Measurements from ENCODE around the gene PSMA8. TPM values are rescaled to one million over a fixed set of nuclear protein-coding genes. Genes with fewer than 3 reads are reported as not detected.
"Not testable (repeated sequence)": the region's sequence is repeated elsewhere in the genome, so short reads cannot be mapped to it uniquely, and the experiment has no call there.

The PSMA8 gene
- total RNA-seq: 1 to 10 TPM; 1.6 to 1.7 TPM

DNA sequence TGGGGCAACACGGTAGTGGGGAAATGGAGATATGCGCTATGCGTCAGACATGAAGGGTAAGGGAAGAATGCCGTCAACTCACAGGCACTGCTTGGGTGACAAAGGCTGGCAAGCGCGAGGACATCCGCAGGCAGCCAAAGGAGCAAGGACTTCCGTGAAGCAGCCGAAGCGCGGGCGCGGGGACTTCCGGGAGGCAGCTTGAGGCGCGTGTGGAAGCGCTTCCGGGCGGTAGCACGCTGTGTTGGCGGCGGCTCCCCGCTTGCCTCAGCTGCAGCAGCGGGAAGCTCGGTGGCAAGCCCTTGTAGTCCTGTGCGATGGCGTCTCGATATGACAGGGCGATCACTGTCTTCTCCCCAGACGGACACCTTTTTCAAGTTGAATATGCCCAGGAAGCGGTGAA lies at the start of gene PSMA8:
TSS of gene PSMA8 (plus strand) at position 218 of the 400 bp plus-strand sequence. CDS start at position 315, 97 bp downstream.
- CTCF ChIA-PET: no interaction called here
- POLR2A ChIA-PET: interaction anchor here (1.2 kb wide), 1 partner anchor 93 kb away, joined by 3 read pairs; the partner anchor contains the start of gene TAF4B

DNA sequence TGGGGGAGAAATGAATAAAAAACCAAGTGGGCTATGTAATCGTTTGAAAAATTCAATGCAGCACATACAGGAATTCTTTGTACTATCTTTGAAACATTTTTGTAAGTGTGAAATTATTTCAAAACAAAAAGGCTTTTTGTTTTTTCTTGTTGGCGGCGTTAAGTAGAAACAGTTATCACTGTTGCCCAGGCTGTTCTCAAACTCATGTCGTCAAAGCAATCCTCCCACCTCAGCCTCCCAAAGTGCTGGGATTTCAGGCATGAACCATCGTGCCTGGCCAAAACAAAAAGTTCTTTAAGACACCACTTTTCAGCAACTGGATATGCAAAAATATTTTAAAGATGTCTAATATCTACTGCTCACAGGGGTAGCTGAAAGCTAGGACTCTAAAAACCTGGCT lies 48.6 kb upstream of the PSMA8 start:
- POLR2A ChIA-PET: no interaction called here
- CTCF ChIA-PET: no interaction called here

GRCh38 chr18:26086959-26087358 lies 46.7 kb upstream of the PSMA8 start:
- ChIA-PET CTCF (no interaction called here), POLR2A (no interaction called here)

GRCh38 chr18:26088487-26088886 lies 45.2 kb upstream of the PSMA8 start:
- ChIA-PET POLR2A (no interaction called here), CTCF (no interaction called here)

- CTCF ChIA-PET: no interaction called here
- POLR2A ChIA-PET: no interaction called here
Observed at GRCh38 chr18:26089293-26090129, 44.2 kb upstream of the PSMA8 start.

DNA sequence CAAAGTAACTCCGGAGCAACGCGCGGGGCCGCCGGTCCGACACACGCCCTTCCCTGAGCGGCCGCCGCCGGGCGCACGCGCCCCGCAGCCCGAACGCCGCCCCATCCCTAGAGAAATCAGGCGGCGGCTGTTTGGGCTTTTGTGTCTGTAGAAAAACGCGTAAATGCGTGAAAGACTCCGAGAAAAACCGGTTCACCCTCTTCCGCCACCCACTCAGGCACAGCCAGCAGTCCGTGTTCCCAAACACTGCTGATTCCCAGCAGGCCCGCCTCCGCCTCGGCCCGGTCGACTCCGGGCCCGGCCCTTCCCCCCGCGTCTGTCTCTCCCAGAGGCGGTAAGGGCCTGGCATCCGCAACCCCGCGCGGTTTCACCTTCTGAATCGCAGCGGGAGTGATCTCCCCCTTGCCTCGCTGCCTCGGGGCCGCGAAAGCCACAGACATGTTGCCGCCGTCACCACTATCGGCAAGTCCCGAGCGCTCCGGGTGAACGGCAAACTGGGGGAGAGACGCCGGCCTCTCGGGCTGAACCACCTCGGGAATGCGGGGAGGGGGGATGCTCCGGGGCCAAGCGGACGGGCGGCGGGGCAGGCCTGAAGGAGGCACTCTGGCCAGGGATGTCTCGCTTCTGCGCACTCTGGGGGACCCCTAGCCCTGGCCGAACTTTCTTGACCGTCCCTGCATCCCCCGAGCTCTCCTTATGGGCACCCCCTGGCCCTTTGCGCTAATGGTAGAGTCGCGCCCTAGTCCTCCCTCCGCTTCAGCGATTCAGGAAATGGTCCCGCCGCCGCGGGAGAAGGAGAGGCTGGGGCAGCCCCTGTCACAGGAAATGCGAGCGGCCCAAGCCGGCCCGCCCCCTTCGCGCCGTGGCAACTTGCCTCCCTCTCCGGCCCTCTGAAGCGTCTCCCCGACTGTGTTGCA lies 43.3 kb upstream of the PSMA8 start, which contains the start of gene SS18:
TSS of gene SS18 (minus strand) at position 484 of the 917 bp plus-strand sequence. CDS start at position 440, 44 bp downstream.
- ChIA-PET POLR2A (interaction anchor here (0.6 kb wide), 1 partner anchor 44 kb away, joined by 6 read pairs; no protein-coding TSS in a partner anchor), CTCF (no interaction called here)

- ChIA-PET POLR2A (no interaction called here), CTCF (interaction anchor here (1.3 kb wide), 1 partner anchor 136 kb away, joined by 4 read pairs; the partner anchor contains the start of gene TAF4B)
Observed at GRCh38 chr18:26091047-26091630, 42.5 kb upstream of the PSMA8 start.

DNA sequence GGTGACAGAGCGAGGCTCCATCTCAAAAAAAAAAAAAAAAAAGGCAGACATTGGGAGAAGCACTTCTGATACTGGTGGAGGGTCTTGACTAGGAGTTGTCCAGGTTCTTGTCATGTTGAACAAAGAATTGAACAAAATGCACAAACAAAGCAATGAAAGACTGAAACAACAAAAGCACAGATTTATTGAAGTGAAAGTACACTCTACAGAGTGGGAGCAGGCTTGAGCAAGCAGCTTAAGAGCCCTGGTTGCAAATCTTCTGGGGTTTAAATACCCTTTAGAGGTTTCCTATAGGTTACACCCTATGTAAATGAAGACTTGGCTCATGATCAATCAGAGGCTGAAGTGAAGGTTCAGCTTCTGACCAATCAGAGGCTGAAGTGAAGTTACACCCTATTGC lies 36.8 kb upstream of the PSMA8 start:
- CTCF ChIA-PET: no interaction called here
- POLR2A ChIA-PET: no interaction called here

DNA sequence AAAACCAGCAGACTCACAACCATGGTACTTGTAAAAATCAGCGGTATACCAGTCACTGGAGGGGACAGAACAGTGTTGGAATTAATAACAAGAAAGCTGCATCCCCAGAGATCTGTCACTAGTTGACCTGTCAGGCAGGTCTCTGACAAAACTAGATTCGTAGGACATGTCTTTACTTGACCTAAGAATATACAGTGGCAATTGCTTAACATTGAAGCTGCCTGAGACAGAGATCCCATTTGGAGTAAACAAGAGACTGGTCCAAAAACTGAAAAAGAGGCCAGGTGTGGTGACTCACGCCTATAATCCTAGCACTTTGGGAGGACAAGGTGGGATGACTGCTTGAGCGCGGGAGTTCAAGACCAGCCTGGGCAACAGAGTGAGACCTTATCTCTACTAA lies 36.1 kb upstream of the PSMA8 start:
- POLR2A ChIA-PET: no interaction called here
- CTCF ChIA-PET: no interaction called here

GRCh38 chr18:26103579-26103978 lies 30.1 kb upstream of the PSMA8 start:
- ChIA-PET POLR2A (no interaction called here), CTCF (no interaction called here)

- ChIA-PET CTCF (no interaction called here), POLR2A (no interaction called here)
Observed at GRCh38 chr18:26104035-26104434, 29.6 kb upstream of the PSMA8 start.

DNA sequence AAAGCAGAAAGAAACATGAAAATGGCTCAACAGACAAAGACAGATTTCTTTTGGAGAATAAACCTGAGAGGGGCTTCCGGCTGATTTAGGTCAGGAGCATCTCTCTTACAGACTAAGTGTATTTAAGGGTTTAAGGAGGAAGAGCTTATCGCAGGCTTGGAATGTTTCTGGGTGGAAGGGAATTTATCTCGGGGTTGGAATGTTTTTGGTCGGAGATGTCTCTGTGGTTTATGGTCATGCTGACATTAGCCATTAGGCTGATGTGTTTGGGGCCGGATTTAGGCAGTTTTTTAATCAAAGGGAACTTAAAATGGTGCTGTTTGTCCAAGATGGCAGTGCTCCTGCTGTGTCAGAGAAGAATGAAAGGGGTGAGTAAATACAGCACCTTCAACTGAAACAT lies 14.4 kb upstream of the PSMA8 start:
- ChIA-PET CTCF (no interaction called here), POLR2A (no interaction called here)

DNA sequence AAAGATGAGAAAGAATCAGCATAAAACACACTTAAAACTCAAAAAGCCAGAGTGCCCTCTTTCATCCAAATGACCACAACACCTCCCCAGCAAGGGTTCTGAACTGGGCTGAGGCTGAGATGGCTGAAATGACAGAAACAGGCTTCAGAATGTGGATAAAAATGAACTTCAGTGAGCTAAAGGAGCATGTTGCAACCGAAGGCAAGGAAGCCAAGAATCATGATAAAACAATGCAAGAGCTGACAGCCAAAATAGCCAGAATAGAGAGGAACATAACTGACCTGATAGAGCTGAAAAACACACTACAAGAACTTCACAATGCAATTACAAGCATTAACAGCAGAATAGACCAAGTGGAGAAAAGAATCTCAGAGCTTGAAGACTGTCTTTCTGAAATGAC lies 12.2 kb upstream of the PSMA8 start:
- ChIA-PET POLR2A (no interaction called here), CTCF (no interaction called here)

DNA sequence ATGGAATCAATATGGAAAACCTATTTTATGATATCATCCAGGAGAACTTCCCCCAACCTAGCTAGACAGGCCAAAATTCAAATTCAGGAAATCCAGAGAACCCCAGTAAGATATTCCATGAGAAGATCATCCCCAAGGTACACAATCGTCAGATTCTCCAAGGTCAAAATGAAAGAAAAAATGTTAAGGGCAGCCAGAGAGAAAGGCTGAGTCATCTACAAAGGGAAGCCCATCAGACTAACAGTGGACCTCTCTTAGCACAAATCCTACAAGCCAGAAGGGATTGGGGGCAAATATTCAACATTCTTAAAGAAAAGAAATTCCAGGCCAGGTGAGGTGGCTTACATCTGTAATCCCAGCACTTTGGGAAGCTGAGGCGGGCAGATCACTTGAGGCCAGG lies 11.7 kb upstream of the PSMA8 start:
- CTCF ChIA-PET, POLR2A ChIA-PET: not testable (repeated sequence)

GRCh38 chr18:26127786-26128185 lies 5.9 kb upstream of the PSMA8 start:
- ChIA-PET POLR2A (no interaction called here), CTCF (no interaction called here)

DNA sequence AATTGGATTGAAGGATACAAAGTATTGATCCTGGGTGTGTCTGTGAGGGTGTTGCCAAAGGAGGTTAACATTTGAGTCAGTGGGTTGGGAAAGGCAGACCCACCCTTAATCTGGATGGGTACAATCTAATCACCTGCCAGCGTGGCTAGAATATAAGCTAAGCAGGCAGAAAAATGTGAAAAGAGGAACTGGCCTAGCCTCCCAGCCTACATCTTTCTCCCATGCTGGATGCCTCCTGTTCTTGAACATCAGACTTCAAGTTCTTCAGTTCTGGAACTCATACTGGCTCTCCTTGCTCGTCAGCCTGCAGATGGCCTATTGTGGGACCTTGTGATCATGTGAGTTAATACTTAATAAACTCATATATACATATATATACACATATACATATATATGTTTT lies 5.5 kb upstream of the PSMA8 start:
- POLR2A ChIA-PET, CTCF ChIA-PET: not testable (repeated sequence)

GRCh38 chr18:26134107-26134506 lies 438 bp downstream of the PSMA8 start:
- POLR2A ChIA-PET: interaction anchor here (1.2 kb wide), 1 partner anchor 92 kb away, joined by 3 read pairs; the partner anchor contains the start of gene TAF4B
- CTCF ChIA-PET: no interaction called here

DNA sequence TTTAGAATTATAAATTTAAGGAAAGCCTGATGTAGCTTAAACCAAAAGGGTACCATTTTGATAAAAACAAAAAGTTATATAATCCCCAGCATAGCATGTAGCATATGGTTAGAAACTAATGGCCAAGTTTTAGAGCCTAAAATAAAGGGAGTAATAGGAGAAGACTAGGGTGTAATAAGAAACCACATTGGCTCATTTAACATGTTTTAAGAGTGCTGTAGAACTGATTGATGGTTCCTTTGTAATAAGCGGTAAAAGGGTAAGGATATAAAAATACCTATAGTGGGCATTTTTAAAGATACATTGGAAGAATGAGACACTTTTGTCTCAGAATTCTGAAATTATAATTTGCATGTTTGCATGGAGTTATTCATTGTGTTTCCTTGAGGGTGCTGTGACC lies 1.9 kb downstream of the PSMA8 start:
- ChIA-PET POLR2A (no interaction called here), CTCF (no interaction called here)

GRCh38 chr18:26157326-26157725 lies 23.7 kb downstream of the PSMA8 start:
- CTCF ChIA-PET: no interaction called here
- POLR2A ChIA-PET: no interaction called here

DNA sequence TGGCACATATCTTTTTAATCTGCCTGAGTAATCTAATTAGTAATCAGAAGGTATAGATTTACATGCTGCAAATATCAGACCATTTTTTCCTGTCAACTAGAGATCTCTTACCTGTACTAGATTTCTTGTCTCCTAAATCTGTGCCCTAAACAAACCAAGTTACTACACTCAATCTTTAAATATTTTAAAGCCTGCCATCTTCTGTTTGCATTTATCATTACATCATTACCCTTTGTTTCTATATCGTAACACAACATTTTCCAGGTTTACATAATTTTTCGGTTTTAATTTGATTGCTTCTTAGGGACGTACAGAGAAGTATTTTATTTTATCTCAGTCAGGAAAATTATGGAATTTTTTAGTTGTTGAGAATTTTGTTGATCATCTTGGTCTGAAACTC lies 25.7 kb downstream of the PSMA8 start:
- ChIA-PET CTCF (interaction anchor here (0.6 kb wide), 1 partner anchor 41 kb away, joined by 3 read pairs; no protein-coding TSS in a partner anchor), POLR2A (no interaction called here)

Measured in activated CD8-positive, alpha-beta memory T cell treated with anti-CD3 and anti-CD28 coated beads for 36 hours (primary cell).